Panc1 (cell line): Measurements from ENCODE around the gene CCDC57.

Source experiments
- CTCF ChIP-seq: fragments of 450-650 bp; IDR thresholded peaks from 2 replicates; pipeline ENCODE4 v1.5.1; 2017; ENCODE audit warnings: mild to moderate bottlenecking
- POLR2AphosphoS5 ChIP-seq: IDR thresholded peaks from 2 replicates; pipeline ENCODE4 v1.6.1; 2012; ENCODE audit warnings: mild to moderate bottlenecking, low read depth, low read length, moderate library complexity
- REST ChIP-seq, 2 experiments: IDR thresholded peaks; 2 replicates each; pipeline ENCODE4 v1.6.1; 2011 to 2012; ENCODE audit warnings: low read depth in 2 of 2, control low read depth in 1 of 2, low read length in 1 of 2, mild to moderate bottlenecking in 1 of 2, moderate library complexity in 1 of 2; ENCODE audit not compliant: insufficient read depth in 1 of 2
- TCF7L2 ChIP-seq: IDR thresholded peaks from 2 replicates; pipeline ENCODE4 v1.6.1; 2011; ENCODE audit warnings: mild to moderate bottlenecking, low read depth, low read length, inconsistent platforms

DNA sequence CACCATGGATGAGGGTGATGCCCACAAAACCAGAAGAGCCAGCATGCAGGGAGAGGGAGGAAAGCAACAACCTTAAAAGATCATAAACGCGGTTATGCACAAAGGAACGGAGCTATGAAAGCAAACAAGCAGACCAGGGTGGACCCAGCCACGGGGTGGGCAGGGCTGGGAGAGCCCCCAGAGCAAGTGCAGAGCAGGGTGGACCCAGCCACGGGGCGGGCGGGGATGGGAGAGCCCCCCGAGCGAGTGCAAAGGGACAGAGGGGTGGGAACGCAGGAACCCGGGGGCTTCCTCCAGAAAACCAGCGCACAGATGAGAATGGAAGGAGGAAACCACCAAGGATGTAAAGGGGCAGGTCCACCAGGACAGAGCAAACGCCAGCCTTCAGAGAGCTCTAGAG lies 33.2 kb downstream of the CCDC57 start:
- TF ChIP-seq CTCF (no peak), POLR2AphosphoS5 (no peak), TCF7L2 (no peak), REST (IDR thresholded peaks at IDR 0.05; ENCODE audit: insufficient read depth in 1 of 2, low read depth in 2 of 2, low read length in 1 of 2) (no peak)
